CD4-positive, alpha-beta T cell (primary cell): ENCODE measurements around the gene B3GALT5. TPM values are rescaled to one million over a fixed set of nuclear protein-coding genes. Genes with fewer than 3 reads are reported as not detected.

ENCODE experiments used
- ATAC-seq: fragments of 200-7000 bp; cut with Tn5 transposase; one replicate; pipeline ENCODE4 v1.10.0; 2022; ENCODE audit warnings: mild to moderate bottlenecking; ENCODE audit not compliant: poor library complexity
- CTCF ChIA-PET: fragments of 350-600 bp; sonication (Branson Sonifier 250); formaldehyde crosslinking; loops from one replicate; lab custom pipeline; 2021; ENCODE audit warnings: antibody characterized with exemption, inconsistent platforms; lab: Charles Lee
- POLR2A ChIA-PET: fragments of 350-600 bp; sonication (Branson Sonifier 250); formaldehyde crosslinking; loops from one replicate; lab custom pipeline; 2021; ENCODE audit warnings: antibody characterized with exemption, inconsistent platforms; lab: Charles Lee
- DNase-seq, 14 experiments: peaks; one replicate each; pipeline ENCODE4 v3.0.0-alpha.2; 2013 to 2020; ENCODE audit warnings: mixed read lengths in 2 of 14
- H3K27ac ChIP-seq, 2 donors: one replicate each; pipeline versions ENCODE4 v1.5.1 to v1.7.0; 2013; ENCODE audit warnings: low read length in 2 of 2, low read depth in 1 of 2, mild to moderate bottlenecking in 1 of 2
- H3K27me3 ChIP-seq, 2 experiments: 1 replicate in 1 of 2; 2 replicates in 1 of 2; pipeline versions ENCODE4 v1.6.1 to v1.7.0; 2013; ENCODE audit warnings: low read length in 2 of 2, control low read depth in 1 of 2, mild to moderate bottlenecking in 1 of 2, moderate library complexity in 1 of 2; ENCODE audit not compliant: insufficient read depth in 2 of 2, control insufficient read depth in 1 of 2
- H3K36me3 ChIP-seq: one replicate; pipeline ENCODE4 v1.6.1; 2013; ENCODE audit warnings: low read length, control low read depth; ENCODE audit not compliant: insufficient read depth
- H3K4me1 ChIP-seq: one replicate; pipeline ENCODE4 v1.6.1; 2013; ENCODE audit warnings: low read length, control low read depth; ENCODE audit not compliant: insufficient read depth
- H3K4me3 ChIP-seq: one replicate; pipeline ENCODE4 v1.5.1; 2013; ENCODE audit warnings: mild to moderate bottlenecking, low read length, moderate library complexity
- H3K9me3 ChIP-seq, 2 experiments: 1 replicate in 1 of 2; 2 replicates in 1 of 2; pipeline versions ENCODE4 v1.6.1 to v1.7.0; 2013; ENCODE audit warnings: low read length in 2 of 2, mild to moderate bottlenecking in 2 of 2, control low read depth in 1 of 2, moderate library complexity in 1 of 2; ENCODE audit not compliant: control insufficient read depth in 1 of 2, insufficient read depth in 1 of 2
- H3K27ac Mint-ChIP-seq: one replicate; pipeline ENCODE4 v1.8.0; 2020; ENCODE audit warnings: mixed read lengths
- H3K27me3 Mint-ChIP-seq: one replicate; pipeline ENCODE4 v1.8.0; 2021; ENCODE audit warnings: mixed read lengths
- H3K36me3 Mint-ChIP-seq: one replicate; pipeline ENCODE4 v1.8.0; 2021; ENCODE audit warnings: low read depth, mixed read lengths
- H3K4me1 Mint-ChIP-seq: one replicate; pipeline ENCODE4 v1.8.0; 2021; ENCODE audit warnings: low read depth, mixed read lengths
- H3K4me3 Mint-ChIP-seq: one replicate; pipeline ENCODE4 v1.8.0; 2020; ENCODE audit warnings: mild to moderate bottlenecking, mixed read lengths
- H3K9me3 Mint-ChIP-seq: one replicate; pipeline ENCODE4 v1.8.0; 2020; ENCODE audit warnings: mixed read lengths
- CTCF ChIP-seq: fragments of 200-600 bp; IDR thresholded peaks from one replicate; pipeline ENCODE4 v1.8.0; 2022; ENCODE audit warnings: antibody characterized with exemption, mild to moderate bottlenecking
- intact Hi-C, 2 experiments: fragments of 100-400 bp; cut with DNase I in 1 of 2; cut with micrococcal nuclease in 1 of 2; formaldehyde crosslinking; loops; one replicate each; pipeline versions ENCODE4 v1.15.1 to v1.9.0; 2023 to 2025; cut with DNase I, micrococcal nuclease
- total RNA-seq, 174 experiments: library from RNA in 2 of 174; stranded (reverse) in 2 of 174; gene quantifications; one replicate each; pipeline ENCODE4 v1.2.3 and lab custom pipeline; 2021 to 2026

B3GALT5 gene
- total RNA-seq, 2 experiments from 2014 or later, result not detected

GRCh38 chr21:39661740-39662139, 49.0 kb downstream of the B3GALT5 start:
- CTCF ChIA-PET, result no interaction called here
- Mint-ChIP-seq H3K36me3 (no peaks in the 10 kb centered on the region), H3K9me3 (peaks cover 2% of the 10 kb centered on the region), H3K4me3 (no peak overlapping the region), H3K4me1 (no peaks in the 10 kb centered on the region), H3K27ac (no peak overlapping the region), H3K27me3 (no peaks in the 10 kb centered on the region)
- peaks cover 0 to 13% of the 10 kb centered on the region in 2 experiments for H3K9me3 ChIP-seq
- no peak for DNase-seq
- no peaks in the 10 kb centered on the region for H3K4me1 ChIP-seq
- H3K27ac ChIP-seq, result no peak overlapping the region
- no peak overlapping the region for H3K4me3 ChIP-seq
- no peak for TF ChIP-seq CTCF
- intact Hi-C loops, result no loop called here
- POLR2A ChIA-PET, result no interaction called here
- no peaks in the 10 kb centered on the region for H3K36me3 ChIP-seq
- peaks cover 0 to 4% of the 10 kb centered on the region in 2 experiments for H3K27me3 ChIP-seq
- no peak for ATAC-seq

GRCh38 chr21:39662411-39662953, 49.7 kb downstream of the B3GALT5 start:
- Mint-ChIP-seq H3K4me3 (no peak overlapping the region), H3K4me1 (no peaks in the 10 kb centered on the region), H3K27ac (no peak overlapping the region), H3K36me3 (no peaks in the 10 kb centered on the region), H3K9me3 (peaks cover 2% of the 10 kb centered on the region), H3K27me3 (no peaks in the 10 kb centered on the region)
- no peak overlapping the region for H3K27ac ChIP-seq
- no peak for DNase-seq
- H3K9me3 ChIP-seq, result peaks cover 0 to 17% of the 10 kb centered on the region in 2 experiments
- ChIA-PET CTCF (no interaction called here), POLR2A (no interaction called here)
- no peaks in the 10 kb centered on the region for H3K4me1 ChIP-seq
- no peak for TF ChIP-seq CTCF
- no peaks in the 10 kb centered on the region for H3K36me3 ChIP-seq
- H3K27me3 ChIP-seq, result peaks cover 0 to 4% of the 10 kb centered on the region in 2 experiments
- no peak for ATAC-seq
- intact Hi-C loops, result no loop called here
- H3K4me3 ChIP-seq, result no peak overlapping the region

GRCh38 chr21:39663066-39663465, 50.3 kb downstream of the B3GALT5 start:
- no peaks in the 10 kb centered on the region for H3K4me1 Mint-ChIP-seq
- H3K9me3 ChIP-seq, result peaks cover 0 to 20% of the 10 kb centered on the region in 2 experiments
- peaks cover 0 to 4% of the 10 kb centered on the region in 2 experiments for H3K27me3 ChIP-seq
- no peaks in the 10 kb centered on the region for H3K4me1 ChIP-seq
- no peak overlapping the region for H3K27ac Mint-ChIP-seq
- H3K4me3 Mint-ChIP-seq, result no peak overlapping the region
- DNase-seq (no peak), ATAC-seq (no peak)
- H3K36me3 Mint-ChIP-seq, result no peaks in the 10 kb centered on the region
- peaks cover 2% of the 10 kb centered on the region for H3K9me3 Mint-ChIP-seq
- H3K27me3 Mint-ChIP-seq, result no peaks in the 10 kb centered on the region
- CTCF ChIA-PET, result no interaction called here
- intact Hi-C loops, result no loop called here
- no peak for TF ChIP-seq CTCF
- POLR2A ChIA-PET, result no interaction called here
- H3K4me3 ChIP-seq, result no peak overlapping the region
- H3K27ac ChIP-seq, result no peak overlapping the region
- H3K36me3 ChIP-seq, result no peaks in the 10 kb centered on the region
